Natural killer cell (primary cell): ENCODE measurements around the gene CEP112. TPM values are rescaled to one million over a fixed set of nuclear protein-coding genes. Genes with fewer than 3 reads are reported as not detected.

ENCODE experiments used
- ATAC-seq, 3 donors: fragments of 150-1000 bp in 2 of 3; fragments of 200-7000 bp in 1 of 3; cut with Tn5 transposase; 1 replicate in 1 of 3; 2 replicates in 2 of 3; pipeline ENCODE4 v1.10.0; 2021; ENCODE audit warnings: mild to moderate bottlenecking in 2 of 3, moderate library complexity in 2 of 3
- DNase-seq, 2 donors: peaks; one replicate each; pipeline versions ENCODE4 v3.0.0 to v3.0.0-alpha.2; 2013 to 2021; ENCODE audit warnings: mixed read lengths in 1 of 2
- H3K27ac ChIP-seq: one replicate; pipeline ENCODE4 v1.5.1; 2013; ENCODE audit warnings: mild to moderate bottlenecking, low read length
- H3K27me3 ChIP-seq: one replicate; pipeline ENCODE4 v1.6.1; 2013; ENCODE audit warnings: low read length; ENCODE audit not compliant: control insufficient read depth, insufficient read depth
- H3K36me3 ChIP-seq: one replicate; pipeline ENCODE4 v1.6.1; 2013; ENCODE audit warnings: low read length; ENCODE audit not compliant: control insufficient read depth, insufficient read depth
- H3K4me1 ChIP-seq: one replicate; pipeline ENCODE4 v1.6.1; 2013; ENCODE audit warnings: low read length; ENCODE audit not compliant: control insufficient read depth, insufficient read depth
- H3K4me3 ChIP-seq: one replicate; pipeline ENCODE4 v1.5.1; 2013; ENCODE audit warnings: low read length
- H3K9me3 ChIP-seq: one replicate; pipeline ENCODE4 v1.6.1; 2013; ENCODE audit warnings: low read length; ENCODE audit not compliant: control insufficient read depth, insufficient read depth
- H3K27ac Mint-ChIP-seq, 2 donors: one replicate each; pipeline ENCODE4 v1.8.0; 2022; ENCODE audit warnings: mild to moderate bottlenecking in 2 of 2, mixed read lengths in 2 of 2, moderate library complexity in 1 of 2
- H3K27me3 Mint-ChIP-seq, 2 donors: one replicate each; pipeline ENCODE4 v1.8.0; 2022; ENCODE audit warnings: low read depth in 2 of 2, mixed read lengths in 2 of 2
- H3K36me3 Mint-ChIP-seq: one replicate; pipeline ENCODE4 v1.8.0; 2022; ENCODE audit warnings: mixed read lengths
- H3K4me1 Mint-ChIP-seq, 2 donors: one replicate each; pipeline ENCODE4 v1.8.0; 2022; ENCODE audit warnings: mixed read lengths in 2 of 2
- H3K4me3 Mint-ChIP-seq: one replicate; pipeline ENCODE4 v1.8.0; 2022; ENCODE audit warnings: mild to moderate bottlenecking, moderate library complexity, mixed read lengths
- H3K9me3 Mint-ChIP-seq, 2 donors: one replicate each; pipeline ENCODE4 v1.8.0; 2022; ENCODE audit warnings: mixed read lengths in 2 of 2
- CTCF ChIP-seq: fragments of 200-600 bp; IDR thresholded peaks from one replicate; pipeline ENCODE4 v1.8.0; 2022; ENCODE audit warnings: antibody characterized with exemption
- WGBS: methylation state at CpG from one replicate; pipeline ENCODE4 v1.1.7; 2013; ENCODE audit warnings: missing lambda C conversion rate; ENCODE audit not compliant: insufficient coverage; 5-methylcytosine and 5-hydroxymethylcytosine counted together
- intact Hi-C: fragments of 100-400 bp; cut with micrococcal nuclease; formaldehyde crosslinking; loops from one replicate; pipeline ENCODE4 v1.14.2; 2022
- total RNA-seq, 4 donors: library from RNA; stranded (reverse); fragments of 120-200 nt in 1 of 4; gene quantifications; one replicate each; pipeline versions ENCODE4 v1.2.3 to v1.2.4, GENCODE V29; 2013 to 2022

The CEP112 gene
- total RNA-seq, 3 donors from 2014 or later (not counting 1 experiment from before 2014, with no cell fraction given), result 0.60 to 1.1 (median 0.85) TPM

GRCh38 chr17:66150708-66151107 is 41.2 kb downstream of the CEP112 start:
- TF ChIP-seq CTCF, result no peak
- Histone ChIP-seq H3K9me3 (no peaks in the 10 kb centered on the region), H3K4me1 (peaks cover 9% of the 10 kb centered on the region), H3K27me3 (no peaks in the 10 kb centered on the region), H3K4me3 (no peak overlapping the region), H3K27ac (no peak overlapping the region), H3K36me3 (no peaks in the 10 kb centered on the region)
- Mint-ChIP-seq H3K4me3 (no peak overlapping the region), H3K27me3 (no peaks in the 10 kb centered on the region), H3K9me3 (no peaks in the 10 kb centered on the region), H3K27ac (no peak overlapping the region), H3K4me1 (peaks cover 9 to 15% of the 10 kb centered on the region in 2 donors), H3K36me3 (no peaks in the 10 kb centered on the region)
- ATAC-seq (no peak), DNase-seq (no peak)
- intact Hi-C loops, result no loop called here

- intact Hi-C loops, result no loop called here
Observed at GRCh38 chr17:66149562-66149961, 42.4 kb downstream of the CEP112 start.

GRCh38 chr17:66146394-66146793 is 45.5 kb downstream of the CEP112 start:
- intact Hi-C loops, result no loop called here
- no peak for TF ChIP-seq CTCF

More at GRCh38 chr17:66149562-66149961, 42.4 kb downstream of the CEP112 start:
- H3K27ac Mint-ChIP-seq, result no peak overlapping the region
- H3K27me3 Mint-ChIP-seq, result no peaks in the 10 kb centered on the region
- no peak for TF ChIP-seq CTCF
- DNase-seq (no peak), ATAC-seq (no peak)
- H3K4me1 Mint-ChIP-seq, result peaks cover 2 to 8% of the 10 kb centered on the region in 2 donors
- no peaks in the 10 kb centered on the region for H3K36me3 Mint-ChIP-seq
- Histone ChIP-seq H3K4me1 (no peaks in the 10 kb centered on the region), H3K27me3 (no peaks in the 10 kb centered on the region), H3K4me3 (no peak overlapping the region), H3K27ac (no peak overlapping the region), H3K36me3 (no peaks in the 10 kb centered on the region), H3K9me3 (no peaks in the 10 kb centered on the region)
- no peaks in the 10 kb centered on the region for H3K9me3 Mint-ChIP-seq
- H3K4me3 Mint-ChIP-seq, result no peak overlapping the region

GRCh38 chr17:66143657-66144282 is 48.2 kb downstream of the CEP112 start:
- Mint-ChIP-seq H3K27ac (no peak overlapping the region), H3K27me3 (peaks cover 0 to 20% of the 10 kb centered on the region in 2 donors), H3K36me3 (no peaks in the 10 kb centered on the region), H3K4me1 (no peaks in the 10 kb centered on the region), H3K9me3 (no peaks in the 10 kb centered on the region), H3K4me3 (no peak overlapping the region)
- DNase-seq, result no peak
- Histone ChIP-seq H3K27ac (no peak overlapping the region), H3K36me3 (no peaks in the 10 kb centered on the region), H3K4me1 (no peaks in the 10 kb centered on the region), H3K27me3 (no peaks in the 10 kb centered on the region), H3K9me3 (no peaks in the 10 kb centered on the region), H3K4me3 (no peak overlapping the region)
- WGBS, result 86% methylated on average over 1 of the region's 2 CpGs
- ATAC-seq, result no peak
- no peak for TF ChIP-seq CTCF
- intact Hi-C loops, result no loop called here

More at GRCh38 chr17:66146394-66146793, 45.5 kb downstream of the CEP112 start:
- no peak for ATAC-seq
- Histone ChIP-seq H3K27ac (no peak overlapping the region), H3K4me1 (no peaks in the 10 kb centered on the region), H3K27me3 (no peaks in the 10 kb centered on the region), H3K4me3 (no peak overlapping the region), H3K36me3 (no peaks in the 10 kb centered on the region), H3K9me3 (no peaks in the 10 kb centered on the region)
- no peaks in the 10 kb centered on the region for H3K36me3 Mint-ChIP-seq
- H3K27me3 Mint-ChIP-seq, result peaks cover 0 to 17% of the 10 kb centered on the region in 2 donors
- H3K27ac Mint-ChIP-seq, result no peak overlapping the region
- WGBS, result 100% methylated on average over 3 of the region's 4 CpGs
- no peaks in the 10 kb centered on the region for H3K9me3 Mint-ChIP-seq
- H3K4me1 Mint-ChIP-seq, result peaks cover 0 to 4% of the 10 kb centered on the region in 2 donors
- H3K4me3 Mint-ChIP-seq, result no peak overlapping the region
- no peak for DNase-seq
